Gastroesophageal sphincter (tissue), 4 donors: ENCODE results near the gene CNTN2. TPM values are rescaled to one million over a fixed set of nuclear protein-coding genes. Genes with fewer than 3 reads are reported as not detected.

Source experiments
- ATAC-seq: fragments of 150-250 bp; one replicate; pipeline ENCODE4 v1.9.1; 2016; ENCODE audit warnings: mild to moderate bottlenecking, moderate library complexity
- H3K27ac ChIP-seq, 4 donors: fragments of 200-600 bp; sonication (generic) in 3 of 4; 1 replicate in 3 of 4; 2 replicates in 1 of 4; pipeline ENCODE4 v1.5.1; 2016 to 2019
- H3K27me3 ChIP-seq: fragments of 200-600 bp; sonication (generic); one replicate; pipeline ENCODE4 v1.5.1; 2019
- H3K36me3 ChIP-seq, 2 donors: fragments of 200-600 bp; sonication (generic); one replicate each; pipeline ENCODE4 v1.5.1; 2019; ENCODE audit warnings: control low read depth in 1 of 2
- H3K4me1 ChIP-seq, 3 donors: fragments of 200-600 bp; sonication (generic); 1 replicate in 2 of 3; 2 replicates in 1 of 3; pipeline ENCODE4 v1.5.1; 2016 to 2019; ENCODE audit warnings: control low read depth in 2 of 3
- H3K4me3 ChIP-seq, 2 donors: fragments of 200-600 bp; sonication (generic); one replicate each; pipeline ENCODE4 v1.5.1; 2019; ENCODE audit warnings: mild to moderate bottlenecking in 1 of 2, moderate library complexity in 1 of 2
- H3K9me3 ChIP-seq, 3 donors: fragments of 200-600 bp; sonication (generic); one replicate each; pipeline ENCODE4 v1.5.1; 2017 to 2019; ENCODE audit warnings: control low read depth in 2 of 3
- EP300 ChIP-seq: sonication (generic); formaldehyde crosslinking; IDR thresholded peaks from one replicate; pipeline ENCODE4 v1.6.1; 2017; ENCODE audit warnings: antibody characterized with exemption, mild to moderate bottlenecking
- POLR2A ChIP-seq, 2 donors: fragments of 450-650 bp; IDR thresholded peaks; one replicate each; pipeline ENCODE4 v1.6.1; 2017; ENCODE audit warnings: antibody characterized with exemption in 2 of 2, mild to moderate bottlenecking in 2 of 2, moderate library complexity in 1 of 2
- POLR2AphosphoS5 ChIP-seq: sonication (generic); formaldehyde crosslinking; IDR thresholded peaks from one replicate; pipeline ENCODE4 v1.6.1; 2017; ENCODE audit warnings: antibody characterized with exemption
- WGBS, 2 donors: methylation state at CpG; one replicate each; pipeline ENCODE4 v1.1.5; 2018; ENCODE audit warnings: low coverage in 1 of 2; 5-methylcytosine and 5-hydroxymethylcytosine counted together
- total RNA-seq, 4 donors: library from RNA; depleted of rRNA; stranded (reverse); fragments of >200 nt; gene quantifications; one replicate each; pipeline ENCODE4 v1.1.0, GENCODE V29; 2016
- TF ChIP-seq, protein P1 (sequence below), 4 experiments: fragments of 200-600 bp in 2 of 4; fragments of 450-650 bp in 2 of 4; sonication (generic) in 1 of 4; IDR thresholded peaks; one replicate each; pipeline ENCODE4 v1.5.1; 2017 to 2019; ENCODE audit warnings: antibody characterized with exemption in 4 of 4, mild to moderate bottlenecking in 2 of 4, moderate library complexity in 2 of 4

Gene CNTN2
- total RNA-seq, 4 donors from 2014 or later: 1.2 to 4.2 (median 1.8) TPM

DNA sequence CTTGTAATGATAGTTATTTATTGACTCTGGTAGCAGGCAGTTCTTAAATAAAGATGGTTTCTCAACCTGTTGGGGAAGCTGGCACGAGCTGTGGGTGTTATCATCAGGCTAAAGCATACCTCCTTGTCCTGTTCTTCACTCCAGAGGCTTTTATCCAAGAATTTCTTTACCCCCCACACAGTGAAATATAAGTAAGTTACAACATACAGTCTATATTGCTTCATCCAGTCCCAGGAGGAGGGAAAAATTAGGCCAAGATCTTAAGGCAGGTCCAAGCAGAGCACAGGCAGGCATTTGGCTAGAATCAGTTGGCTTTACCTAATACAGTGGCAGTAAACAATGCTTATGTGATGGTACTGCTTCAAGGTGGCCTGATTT lies 34.9 kb downstream of the CNTN2 start:
- no peak for ATAC-seq
- Histone ChIP-seq H3K4me1 (no peaks in the 10 kb centered on the region), H3K27me3 (no peaks in the 10 kb centered on the region), H3K9me3 (no peaks in the 10 kb centered on the region), H3K27ac (no peak overlapping the region), H3K36me3 (peaks cover 0 to 11% of the 10 kb centered on the region in 2 donors), H3K4me3 (no peak overlapping the region)
- 89 to 100% methylated on average over 1 of the region's 1 CpG for WGBS, 2 donors
- TF ChIP-seq, protein P1, sequence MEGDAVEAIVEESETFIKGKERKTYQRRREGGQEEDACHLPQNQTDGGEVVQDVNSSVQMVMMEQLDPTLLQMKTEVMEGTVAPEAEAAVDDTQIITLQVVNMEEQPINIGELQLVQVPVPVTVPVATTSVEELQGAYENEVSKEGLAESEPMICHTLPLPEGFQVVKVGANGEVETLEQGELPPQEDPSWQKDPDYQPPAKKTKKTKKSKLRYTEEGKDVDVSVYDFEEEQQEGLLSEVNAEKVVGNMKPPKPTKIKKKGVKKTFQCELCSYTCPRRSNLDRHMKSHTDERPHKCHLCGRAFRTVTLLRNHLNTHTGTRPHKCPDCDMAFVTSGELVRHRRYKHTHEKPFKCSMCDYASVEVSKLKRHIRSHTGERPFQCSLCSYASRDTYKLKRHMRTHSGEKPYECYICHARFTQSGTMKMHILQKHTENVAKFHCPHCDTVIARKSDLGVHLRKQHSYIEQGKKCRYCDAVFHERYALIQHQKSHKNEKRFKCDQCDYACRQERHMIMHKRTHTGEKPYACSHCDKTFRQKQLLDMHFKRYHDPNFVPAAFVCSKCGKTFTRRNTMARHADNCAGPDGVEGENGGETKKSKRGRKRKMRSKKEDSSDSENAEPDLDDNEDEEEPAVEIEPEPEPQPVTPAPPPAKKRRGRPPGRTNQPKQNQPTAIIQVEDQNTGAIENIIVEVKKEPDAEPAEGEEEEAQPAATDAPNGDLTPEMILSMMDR (IDR thresholded peaks at IDR 0.05): no peak
- TF ChIP-seq EP300: no peak
- TF ChIP-seq POLR2AphosphoS5: no peak
- TF ChIP-seq POLR2A (IDR thresholded peaks at IDR 0.05): no peak

DNA sequence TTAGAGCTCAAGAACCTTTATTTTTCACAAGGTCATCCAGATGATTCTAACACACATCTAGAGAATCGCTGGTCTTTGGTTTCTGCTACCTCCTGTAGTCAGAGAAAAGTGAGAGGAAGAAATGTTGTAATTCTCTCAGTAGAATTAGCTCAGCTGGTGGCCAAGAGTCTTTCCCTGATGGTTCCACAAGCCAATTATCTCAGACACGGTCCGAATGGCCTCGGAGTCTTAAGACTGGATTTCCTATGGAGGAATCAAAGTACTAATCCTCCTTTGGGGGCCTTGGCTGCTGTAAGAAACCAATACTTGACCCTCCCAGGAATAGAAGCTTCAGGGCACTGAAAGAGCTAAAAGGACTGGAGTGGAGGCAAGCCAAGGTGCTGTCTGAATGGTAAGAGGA lies 39.4 kb downstream of the CNTN2 start:
- no peak for TF ChIP-seq POLR2A (IDR thresholded peaks at IDR 0.05)
- no peak for TF ChIP-seq POLR2AphosphoS5
- no peak for TF ChIP-seq EP300
- TF ChIP-seq, protein P1 (IDR thresholded peaks at IDR 0.05): no peak
- Histone ChIP-seq H3K9me3 (no peaks in the 10 kb centered on the region), H3K36me3 (peaks cover 0 to 56% of the 10 kb centered on the region in 2 donors), H3K27ac (no peak overlapping the region), H3K27me3 (no peaks in the 10 kb centered on the region), H3K4me1 (no peaks in the 10 kb centered on the region), H3K4me3 (no peak overlapping the region)
- 88% methylated on average over 4 of the region's 4 CpGs; no CpG with 5 or more reads in 1 of the 2 donors for WGBS, 2 donors
- ATAC-seq: no peak

DNA sequence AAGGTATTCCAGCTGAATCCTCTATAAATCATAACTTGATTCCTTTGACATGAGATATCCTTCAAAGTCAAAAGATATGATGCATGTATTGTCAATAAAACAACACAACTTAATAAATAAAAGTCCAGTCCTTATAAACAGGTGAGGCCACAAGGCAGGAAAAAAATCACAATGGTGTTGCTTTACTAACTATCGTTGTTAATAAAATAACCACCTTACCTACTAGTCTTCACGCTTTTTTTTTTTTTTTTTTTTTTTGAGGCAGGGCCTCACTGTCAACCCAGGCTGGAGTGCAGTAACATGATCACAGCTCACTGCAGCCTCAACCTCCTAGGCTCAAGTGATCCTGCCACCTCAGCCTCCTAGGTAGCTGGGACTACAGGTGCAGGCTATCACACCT lies 41.3 kb downstream of the CNTN2 start, which contains the start of gene TMEM81:
TMEM81 (minus strand) TSS at position 101 of the 400 bp plus-strand sequence. CDS start 140 bp downstream, outside the sequence.
- H3K4me3 ChIP-seq: no peak within 1 kb of the TSS
- no peak within 1 kb of the TSS for H3K27ac ChIP-seq
- WGBS, 2 donors: 92 to 94% methylated on average over 2 of the region's 2 CpGs
- no peaks in the 10 kb centered on the region for H3K27me3 ChIP-seq
- no peak for TF ChIP-seq POLR2A (IDR thresholded peaks at IDR 0.05)
- TF ChIP-seq POLR2AphosphoS5: no peak
- TF ChIP-seq, protein P1 (IDR thresholded peaks at IDR 0.05): no peak
- no peak for TF ChIP-seq EP300
- H3K4me1 ChIP-seq: no peaks in the 10 kb centered on the region
- peaks cover 4 to 75% of the 10 kb centered on the region in 2 donors for H3K36me3 ChIP-seq
- ATAC-seq: no peak
- no peaks in the 10 kb centered on the region for H3K9me3 ChIP-seq

DNA sequence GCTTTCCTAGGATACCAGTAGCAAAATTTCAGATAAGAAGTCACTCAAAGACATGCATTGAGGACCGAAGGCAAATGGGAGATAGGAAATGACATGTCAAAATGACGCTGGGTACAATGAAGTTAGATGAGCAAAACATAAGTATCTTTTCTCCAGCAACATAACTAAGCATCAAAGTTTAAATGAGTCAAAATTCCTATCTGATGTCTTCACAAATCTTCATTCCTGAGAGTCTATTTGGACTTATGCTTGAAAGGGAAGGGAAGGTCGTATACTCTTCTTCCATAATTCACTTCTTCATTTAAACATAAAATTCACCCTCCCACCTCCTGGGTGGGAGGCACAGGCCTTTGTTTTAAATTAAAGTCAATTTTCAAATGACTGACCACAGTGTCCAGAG lies 45.3 kb downstream of the CNTN2 start:
- H3K9me3 ChIP-seq: no peaks in the 10 kb centered on the region
- no peak overlapping the region for H3K4me3 ChIP-seq
- no peak for TF ChIP-seq EP300
- TF ChIP-seq POLR2AphosphoS5: no peak
- TF ChIP-seq POLR2A (IDR thresholded peaks at IDR 0.05): no peak
- TF ChIP-seq, protein P1 (IDR thresholded peaks at IDR 0.05): no peak
- no peaks in the 10 kb centered on the region for H3K27me3 ChIP-seq
- H3K36me3 ChIP-seq: peaks cover 4 to 98% of the 10 kb centered on the region in 2 donors
- ATAC-seq: no peak
- H3K4me1 ChIP-seq: no peaks in the 10 kb centered on the region
- 77 to 80% methylated on average over 3 of the region's 3 CpGs for WGBS, 2 donors
- H3K27ac ChIP-seq: no peak overlapping the region

DNA sequence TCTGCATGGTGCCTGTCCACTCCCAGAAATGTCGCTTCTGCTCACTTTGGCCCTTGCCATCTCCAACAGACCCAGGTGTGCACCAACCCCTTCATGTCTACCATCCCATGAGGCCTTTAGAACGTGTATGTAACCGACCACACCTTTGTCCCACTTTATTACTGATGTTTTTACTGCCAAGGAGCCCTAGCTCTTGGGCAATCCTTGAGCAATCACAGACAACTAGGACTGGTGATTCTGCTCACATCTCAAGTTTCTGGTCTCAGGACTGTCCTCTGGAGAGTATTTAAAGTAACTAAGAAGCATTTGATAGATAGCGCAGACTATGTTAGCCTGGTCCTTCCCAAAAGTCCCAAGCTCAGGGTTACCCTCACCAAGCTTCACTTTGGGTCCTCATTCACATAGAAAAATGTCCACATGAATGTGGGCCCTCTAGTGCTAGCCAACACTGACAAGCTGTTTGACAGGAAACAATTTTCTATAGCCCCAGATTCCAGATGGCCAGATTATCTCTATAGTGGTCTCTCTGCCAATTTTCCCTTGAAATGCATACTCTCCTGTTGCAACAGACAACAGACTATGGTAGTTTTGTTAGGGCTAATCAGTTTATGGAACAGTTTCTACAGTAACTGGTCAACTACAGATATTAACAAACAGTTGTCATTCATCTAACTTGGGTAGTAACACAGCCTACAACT lies 48.2 kb downstream of the CNTN2 start:
- ATAC-seq: no peak
- Histone ChIP-seq H3K4me1 (no peaks in the 10 kb centered on the region), H3K27me3 (no peaks in the 10 kb centered on the region), H3K9me3 (no peaks in the 10 kb centered on the region), H3K27ac (no peak overlapping the region), H3K4me3 (no peak overlapping the region), H3K36me3 (peaks cover 4 to 98% of the 10 kb centered on the region in 2 donors)
- TF ChIP-seq POLR2AphosphoS5 (no peak), EP300 (no peak), POLR2A (IDR thresholded peaks at IDR 0.05) (no peak)
- TF ChIP-seq, protein P1 (IDR thresholded peaks at IDR 0.05): no peak
- 70 to 86% methylated on average over 2 to 4 of the region's 4 CpGs for WGBS, 2 donors
